NB4 (cell line): ENCODE results near the gene ING4.

Source experiments
- DNase-seq: peaks from one replicate; pipeline ENCODE4 v3.0.0; 2010; ENCODE audit warnings: low read depth
- H3K4me3 ChIP-seq: one replicate; pipeline ENCODE4 v1.5.1; 2011; ENCODE audit warnings: mild to moderate bottlenecking, low read depth, low read length, moderate library complexity
- MYC ChIP-seq: IDR thresholded peaks from 2 replicates; pipeline ENCODE4 v1.6.1; 2011; ENCODE audit warnings: low read depth, low read length
- POLR2A ChIP-seq: IDR thresholded peaks from 2 replicates; pipeline ENCODE4 v1.6.1; 2011; ENCODE audit warnings: mild to moderate bottlenecking; ENCODE audit not compliant: insufficient read length; ENCODE audit errors: extremely low read depth
- TF ChIP-seq, protein P1 (sequence below): IDR thresholded peaks from one replicate; pipeline ENCODE4 v1.5.1; 2012; ENCODE audit warnings: low read depth, low read length
- TF ChIP-seq, protein P2 (sequence below): IDR thresholded peaks from 2 replicates; pipeline ENCODE4 v1.6.1; 2011; ENCODE audit warnings: low read depth, low read length

Gene ING4

DNA sequence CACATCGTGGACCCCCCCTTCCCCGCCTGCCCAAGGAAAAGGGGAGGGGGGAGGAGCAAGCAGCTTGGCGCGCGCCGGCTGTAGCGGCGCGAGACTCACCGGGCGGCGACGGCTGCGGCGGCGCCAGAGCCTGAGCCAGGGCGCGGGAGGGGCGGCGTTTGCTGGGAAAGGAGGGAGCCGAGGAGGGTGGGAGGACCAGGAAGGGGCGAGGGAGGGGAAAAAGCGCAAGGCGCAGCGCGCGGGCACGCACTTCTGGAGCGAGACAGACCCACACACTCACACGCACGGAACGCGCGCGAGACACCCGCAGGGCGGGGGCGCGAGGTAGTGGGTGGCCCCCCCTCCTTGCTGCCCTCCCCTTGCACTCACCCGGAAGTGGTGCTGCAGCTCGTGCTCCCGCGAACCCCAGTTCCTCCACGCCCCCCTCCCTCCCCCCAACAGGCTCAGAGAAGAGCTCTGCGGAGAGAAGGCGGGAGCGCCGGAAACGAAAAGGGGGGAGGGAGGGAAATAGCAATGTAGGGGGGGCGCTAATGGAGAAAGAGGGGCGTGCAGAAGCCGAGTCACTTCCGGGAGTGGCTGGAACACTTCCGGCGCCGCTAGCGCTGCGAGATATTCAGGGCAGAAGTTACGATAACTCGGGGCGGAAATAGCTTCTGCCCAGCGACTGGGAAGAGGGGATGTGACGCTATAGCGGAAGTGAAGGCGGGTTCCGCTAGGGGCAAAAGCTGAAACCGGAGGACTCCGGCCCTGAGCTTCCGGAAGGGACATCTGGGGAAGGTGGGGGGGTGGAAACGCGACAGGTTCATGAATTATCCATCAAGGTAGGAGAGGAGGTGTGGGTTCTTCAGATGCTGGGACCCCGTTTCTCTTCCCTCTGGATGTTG lies 26.3 kb upstream of the ING4 start, which contains the start of gene ZNF384:
TSS of gene ZNF384 (minus strand) at position 377 of the 884 bp plus-strand sequence. CDS start 9,855 bp downstream, outside the sequence.
- TF ChIP-seq, protein P1, sequence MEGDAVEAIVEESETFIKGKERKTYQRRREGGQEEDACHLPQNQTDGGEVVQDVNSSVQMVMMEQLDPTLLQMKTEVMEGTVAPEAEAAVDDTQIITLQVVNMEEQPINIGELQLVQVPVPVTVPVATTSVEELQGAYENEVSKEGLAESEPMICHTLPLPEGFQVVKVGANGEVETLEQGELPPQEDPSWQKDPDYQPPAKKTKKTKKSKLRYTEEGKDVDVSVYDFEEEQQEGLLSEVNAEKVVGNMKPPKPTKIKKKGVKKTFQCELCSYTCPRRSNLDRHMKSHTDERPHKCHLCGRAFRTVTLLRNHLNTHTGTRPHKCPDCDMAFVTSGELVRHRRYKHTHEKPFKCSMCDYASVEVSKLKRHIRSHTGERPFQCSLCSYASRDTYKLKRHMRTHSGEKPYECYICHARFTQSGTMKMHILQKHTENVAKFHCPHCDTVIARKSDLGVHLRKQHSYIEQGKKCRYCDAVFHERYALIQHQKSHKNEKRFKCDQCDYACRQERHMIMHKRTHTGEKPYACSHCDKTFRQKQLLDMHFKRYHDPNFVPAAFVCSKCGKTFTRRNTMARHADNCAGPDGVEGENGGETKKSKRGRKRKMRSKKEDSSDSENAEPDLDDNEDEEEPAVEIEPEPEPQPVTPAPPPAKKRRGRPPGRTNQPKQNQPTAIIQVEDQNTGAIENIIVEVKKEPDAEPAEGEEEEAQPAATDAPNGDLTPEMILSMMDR = no peak
- TF ChIP-seq, protein P2, sequence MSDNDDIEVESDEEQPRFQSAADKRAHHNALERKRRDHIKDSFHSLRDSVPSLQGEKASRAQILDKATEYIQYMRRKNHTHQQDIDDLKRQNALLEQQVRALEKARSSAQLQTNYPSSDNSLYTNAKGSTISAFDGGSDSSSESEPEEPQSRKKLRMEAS = no peak; the same call in none of the 2 replicates
- TF ChIP-seq POLR2A (peak; percentile 70), MYC (peak; percentile 48)
- peak within 1 kb of the TSS; percentile 94 for H3K4me3 ChIP-seq
- peak; percentile 99 for DNase-seq

DNA sequence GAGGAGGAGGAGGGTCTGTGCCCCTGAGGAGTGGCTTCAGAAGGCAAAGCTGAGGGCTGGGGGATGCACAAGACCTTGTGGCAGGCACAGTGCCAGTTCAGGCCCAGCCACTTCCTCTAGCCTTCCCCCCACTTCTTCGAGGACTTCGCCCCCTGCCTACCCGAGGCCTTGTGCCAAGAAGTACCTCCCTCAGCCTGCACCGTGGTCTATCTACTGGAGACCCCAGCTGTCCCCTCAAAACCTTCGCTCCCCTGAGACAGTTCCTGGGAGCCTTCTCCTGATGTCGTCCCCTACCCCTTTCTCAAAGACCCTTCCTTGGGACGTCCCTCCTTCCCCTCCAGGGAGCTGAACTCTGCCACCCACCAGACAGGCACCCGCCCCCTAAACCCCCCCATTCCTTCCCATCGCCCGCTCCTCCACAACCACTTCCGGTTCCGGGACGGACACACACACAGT lies 25.7 kb upstream of the ING4 start:
- peak; percentile 77 for DNase-seq
- TF ChIP-seq, protein P1 = no peak
- TF ChIP-seq, protein P2 = peak; percentile 42; the same call in 1 of the 2 replicates
- H3K4me3 ChIP-seq = peak overlapping the region; percentile 94

DNA sequence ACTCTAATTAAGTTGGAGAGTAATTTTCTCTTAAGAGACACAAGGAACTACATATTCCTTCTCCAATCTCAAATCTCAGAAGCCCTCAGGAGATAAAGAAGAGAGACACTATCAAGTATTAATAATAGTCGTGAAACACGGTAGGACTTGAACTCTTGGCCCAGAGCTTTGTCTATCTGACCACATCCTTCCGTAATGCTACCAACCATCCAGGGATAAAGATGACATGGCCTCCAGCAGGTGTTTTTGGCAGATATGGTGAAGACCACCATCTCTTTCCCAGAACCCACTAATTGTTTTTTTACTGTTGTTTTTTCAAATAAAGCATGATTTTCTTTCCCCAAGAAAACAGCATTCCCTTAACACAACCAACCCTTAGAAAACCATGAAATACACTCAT lies 22.9 kb upstream of the ING4 start:
- TF ChIP-seq POLR2A = no peak
- TF ChIP-seq, protein P1 = no peak
- TF ChIP-seq, protein P2 = no peak
- no peak for TF ChIP-seq MYC
- peak overlapping the region; percentile 2 for H3K4me3 ChIP-seq
- DNase-seq = no peak

DNA sequence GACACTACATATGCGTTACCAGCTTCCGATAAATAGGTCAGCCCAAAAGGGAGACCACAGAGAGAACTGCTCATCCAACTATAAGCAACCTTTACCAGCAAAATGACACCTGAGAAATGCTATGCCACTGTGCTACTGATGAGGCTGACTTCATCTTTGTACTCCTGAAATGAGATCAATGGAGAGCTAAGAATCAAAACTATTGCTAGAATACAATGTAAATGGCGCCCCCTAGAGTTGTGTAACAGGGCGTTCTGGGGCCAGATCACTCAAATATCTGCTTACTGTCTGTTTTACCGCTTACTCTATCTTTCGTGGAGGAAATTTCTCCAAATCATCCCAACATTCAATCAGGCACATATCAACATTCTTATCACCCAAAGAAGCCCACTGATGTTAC lies 21.7 kb upstream of the ING4 start:
- peak; percentile 75 for DNase-seq
- peak overlapping the region; percentile 14 for H3K4me3 ChIP-seq
- TF ChIP-seq, protein P1 = peak; percentile 57
- TF ChIP-seq MYC (no peak), POLR2A (no peak)
- TF ChIP-seq, protein P2 = no peak

DNA sequence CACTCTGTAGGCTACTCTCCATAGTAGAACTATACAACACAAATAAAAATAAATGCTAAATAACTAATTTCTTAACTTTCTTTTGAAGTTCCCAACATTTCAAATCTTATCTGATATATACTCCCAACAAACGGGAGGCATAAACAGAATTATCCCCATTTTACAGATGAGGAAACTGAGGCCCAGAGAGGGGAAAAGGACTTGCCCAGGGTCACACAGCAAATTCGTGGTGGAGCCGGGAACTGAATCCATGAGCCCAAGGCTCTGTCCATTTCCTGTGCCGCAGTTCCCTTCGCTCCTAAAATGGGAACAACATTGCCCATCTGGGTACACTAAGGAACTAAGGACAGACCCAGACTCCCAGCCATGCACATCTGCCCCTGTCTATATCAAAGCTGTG lies 14.0 kb upstream of the ING4 start:
- no peak for DNase-seq
- TF ChIP-seq, protein P2 = no peak
- TF ChIP-seq POLR2A = no peak
- no peak for TF ChIP-seq MYC
- TF ChIP-seq, protein P1 = no peak
- H3K4me3 ChIP-seq = no peak overlapping the region
